GM19240 (cell line): ENCODE data around the gene MPP7.

Source experiments
- DNase-seq: peaks from one replicate; pipeline ENCODE4 v3.0.0; 2011; ENCODE audit warnings: low spot score; ENCODE audit not compliant: insufficient read length

Gene MPP7

DNA sequence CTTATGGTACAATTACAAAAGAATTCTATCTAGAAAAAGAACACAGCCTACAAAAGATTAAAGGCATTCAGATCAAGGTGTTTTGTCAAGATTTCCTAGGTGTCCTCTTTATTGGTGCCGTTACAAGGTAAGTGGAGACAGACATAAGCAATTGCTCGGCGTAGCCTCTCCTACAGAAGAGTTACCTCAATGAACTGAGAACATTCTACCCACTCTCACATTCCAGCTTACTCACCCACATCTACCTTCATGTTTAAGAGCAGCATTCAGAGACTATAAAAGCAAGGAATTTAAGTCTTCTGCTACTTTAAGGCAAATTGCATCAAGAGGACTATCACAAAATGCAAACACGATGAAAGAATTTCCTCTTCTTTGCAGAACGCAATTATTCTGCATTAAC lies 29.5 kb downstream of the MPP7 start:
- DNase-seq, result no peak

DNA sequence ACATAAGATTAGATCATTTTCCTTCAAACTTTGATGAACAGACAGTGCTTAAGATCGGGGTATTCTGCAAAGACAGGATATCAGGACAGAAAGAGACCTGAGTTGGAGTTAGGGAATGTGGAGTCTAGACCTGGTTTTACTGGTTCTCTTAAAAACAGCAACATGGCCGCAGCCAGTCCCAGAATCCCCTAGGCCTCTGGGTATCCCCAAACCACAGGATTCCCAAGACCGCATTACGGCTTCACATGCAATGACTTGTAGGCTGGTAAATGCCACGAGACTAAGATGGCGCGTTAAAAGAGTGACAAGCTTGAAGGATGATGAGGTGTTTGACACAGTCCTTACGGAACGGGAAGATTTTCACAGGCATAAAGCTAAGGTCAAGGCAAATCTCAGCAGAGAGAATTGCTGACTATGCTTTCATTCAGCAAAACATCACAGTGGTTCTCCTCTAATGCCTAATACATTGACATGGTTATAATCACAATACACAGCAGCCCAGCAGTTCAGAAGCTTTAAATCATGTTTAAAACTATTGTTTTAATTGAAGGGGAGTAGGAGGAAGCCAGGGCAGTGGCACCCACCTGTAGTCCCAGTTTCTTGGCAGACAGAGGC lies 32.9 kb downstream of the MPP7 start:
- no peak for DNase-seq

DNA sequence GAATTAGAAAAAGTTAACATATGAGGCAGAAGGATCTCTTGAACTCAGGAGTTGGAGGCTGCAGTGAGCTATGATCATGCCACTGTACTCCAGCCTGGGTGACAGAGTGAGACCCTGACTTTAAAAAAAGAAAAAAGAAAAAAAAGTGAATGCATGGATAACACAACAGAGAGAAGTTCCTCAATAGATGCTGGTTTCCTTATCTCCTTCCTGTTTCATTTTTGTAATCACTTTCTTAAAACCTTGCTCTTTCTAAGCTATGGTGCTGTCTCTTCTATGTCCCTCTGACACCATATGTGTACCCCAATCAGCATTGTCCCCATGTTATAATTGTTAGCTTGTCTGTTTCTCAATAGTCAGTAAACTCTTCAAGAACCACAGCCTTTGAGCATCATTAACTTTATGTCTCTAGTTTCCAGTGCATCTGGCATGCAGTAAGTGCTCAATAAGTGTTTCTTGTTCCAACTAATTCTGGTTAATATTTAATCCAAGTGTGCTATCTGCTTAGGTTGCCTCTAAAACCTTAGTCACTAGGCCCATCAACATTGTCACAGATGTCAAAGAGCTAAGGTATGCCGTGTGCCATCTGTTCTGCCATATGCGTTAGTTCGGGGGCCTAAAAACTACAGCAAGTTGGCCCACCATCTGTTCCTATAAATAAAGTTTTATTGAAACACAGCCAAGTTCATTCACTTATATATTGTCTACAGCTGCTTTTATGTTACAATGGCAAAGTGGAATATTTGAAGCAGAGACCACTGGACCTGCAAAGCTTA lies 36.2 kb downstream of the MPP7 start:
- DNase-seq, result no peak

DNA sequence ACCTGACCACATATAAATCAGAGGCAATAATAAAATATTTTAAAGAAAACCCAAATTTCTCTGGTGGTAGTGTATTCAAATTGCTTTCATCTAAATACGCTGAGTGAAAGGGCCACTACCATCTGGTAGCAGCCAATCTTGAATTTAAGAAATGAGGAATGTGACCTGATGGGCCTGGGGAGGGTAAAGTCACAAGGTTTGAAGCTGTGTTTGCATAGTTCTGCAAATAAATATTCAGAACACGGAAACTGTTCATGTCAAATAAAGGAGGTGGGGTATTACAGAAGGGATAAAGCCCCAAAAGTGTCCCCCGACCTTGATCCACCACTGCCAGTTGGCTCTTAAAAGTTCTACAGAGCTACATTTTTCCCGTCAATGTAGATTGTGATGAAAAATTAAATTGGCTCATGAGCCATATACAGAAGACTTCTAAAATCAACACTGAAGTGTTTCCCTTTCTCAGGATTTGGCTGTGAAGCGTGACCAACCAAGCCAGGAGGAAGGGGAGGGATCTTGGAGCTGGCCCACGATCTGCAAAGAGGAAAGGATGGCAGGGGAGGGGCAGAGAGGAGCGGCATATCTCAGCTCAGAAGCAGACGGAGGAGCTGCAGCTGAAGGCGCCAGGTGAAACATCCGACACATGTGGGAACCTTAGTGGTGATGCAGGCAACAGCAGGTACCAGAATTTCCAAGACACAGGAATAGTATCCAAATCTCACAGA lies 39.6 kb downstream of the MPP7 start:
- no peak for DNase-seq

DNA sequence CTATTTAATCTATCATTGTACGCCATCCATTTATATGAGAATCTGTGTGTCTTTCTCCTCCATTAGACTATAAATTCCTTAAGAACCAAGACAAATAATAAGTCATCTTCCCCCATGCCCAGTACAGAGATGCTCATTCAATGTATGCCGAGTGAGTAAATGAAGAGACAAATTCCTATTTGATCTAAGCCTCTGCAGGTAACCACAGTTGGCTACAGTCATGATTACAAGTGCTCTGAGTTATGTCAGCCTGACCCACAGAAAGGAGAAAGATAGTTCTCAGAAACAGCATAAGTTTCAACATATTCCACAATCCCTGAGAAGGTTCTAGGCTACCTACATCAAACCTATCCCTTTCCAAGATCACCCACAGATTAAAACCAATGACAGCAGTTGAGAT lies 46.1 kb downstream of the MPP7 start:
- no peak for DNase-seq

DNA sequence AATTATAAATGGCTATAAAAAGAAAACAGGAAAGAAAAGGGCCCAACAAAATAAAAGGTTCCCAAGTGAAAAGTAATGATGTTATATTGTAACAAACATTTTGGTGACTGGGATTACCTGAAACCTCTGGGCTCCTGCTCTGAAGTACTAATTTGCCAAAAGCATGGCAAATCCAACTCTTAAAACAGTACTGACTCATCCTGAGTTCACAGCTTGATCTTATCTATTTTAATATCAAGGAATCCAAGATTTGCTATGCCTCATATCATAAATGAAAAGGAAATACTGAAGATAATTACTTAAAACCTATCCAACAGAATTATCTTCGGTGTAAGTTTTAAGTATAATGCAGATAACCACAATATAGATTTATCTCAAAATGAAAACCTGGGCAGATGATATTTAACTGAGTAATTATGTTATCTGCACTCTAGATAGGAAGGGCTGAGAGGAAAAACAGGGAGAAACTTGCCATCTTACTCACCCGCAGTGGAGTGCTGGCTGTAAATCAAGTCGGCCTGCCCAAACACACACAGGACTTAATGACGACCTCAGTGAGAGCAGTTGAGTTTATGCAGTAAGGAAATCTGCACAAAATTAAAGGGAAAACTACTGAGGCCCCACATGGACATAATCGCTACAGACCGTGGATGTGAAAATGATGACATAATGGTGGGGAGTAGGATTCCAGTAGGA lies 48.4 kb downstream of the MPP7 start:
- no peak for DNase-seq

DNA sequence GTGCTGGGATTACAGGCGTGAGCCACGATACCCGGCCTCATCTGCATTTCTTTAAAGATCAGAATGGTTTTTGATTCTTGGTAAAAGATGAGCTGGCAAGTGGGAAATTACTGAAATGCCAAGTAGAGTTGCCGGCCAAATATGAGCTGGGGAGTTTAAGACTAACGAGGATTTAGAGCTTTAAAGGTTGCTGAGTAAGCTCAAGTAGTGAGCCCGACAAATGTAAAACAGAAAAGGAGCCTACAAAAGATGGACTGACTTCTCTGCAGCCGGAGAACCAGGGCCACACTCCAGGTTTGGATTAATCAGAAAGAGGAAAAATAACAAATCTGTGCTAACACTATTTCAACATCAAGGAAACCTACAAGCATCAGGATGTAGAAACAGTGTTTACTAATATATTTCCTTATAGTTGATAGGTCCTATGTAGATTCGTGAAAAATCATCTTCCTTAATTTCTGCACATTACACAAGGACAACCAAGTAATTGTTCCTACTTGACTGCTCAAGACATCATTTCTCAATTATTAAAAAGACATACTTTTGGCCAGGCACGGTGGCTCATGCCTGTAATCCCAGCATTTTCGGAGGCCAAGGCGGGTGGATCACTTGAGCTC lies 49.6 kb downstream of the MPP7 start:
- DNase-seq, result no peak
